ENCODE data around the gene CD8B.

DNA sequence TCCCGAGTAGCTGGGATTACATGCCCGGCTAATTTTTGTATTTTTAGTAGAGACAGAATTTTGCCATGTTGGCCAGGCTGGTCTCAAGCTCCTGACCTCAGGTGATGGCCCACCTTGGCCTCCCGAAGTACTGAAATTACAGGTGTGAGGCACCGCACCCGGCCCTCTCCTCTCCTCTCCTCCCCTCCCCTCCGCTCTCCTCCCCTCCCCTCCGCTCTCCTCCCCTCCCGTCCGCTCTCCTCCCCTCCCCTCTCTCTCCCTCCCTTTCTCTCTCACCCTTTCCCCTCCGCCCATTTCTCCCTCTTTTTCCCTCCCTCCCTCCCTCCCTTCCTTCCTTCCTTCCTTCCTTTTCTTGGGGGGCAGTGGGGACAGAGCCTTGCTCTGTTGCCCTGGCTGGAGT, 28.4 kb downstream of the CD8B start:
- TF ChIP-seq, protein P1, sequence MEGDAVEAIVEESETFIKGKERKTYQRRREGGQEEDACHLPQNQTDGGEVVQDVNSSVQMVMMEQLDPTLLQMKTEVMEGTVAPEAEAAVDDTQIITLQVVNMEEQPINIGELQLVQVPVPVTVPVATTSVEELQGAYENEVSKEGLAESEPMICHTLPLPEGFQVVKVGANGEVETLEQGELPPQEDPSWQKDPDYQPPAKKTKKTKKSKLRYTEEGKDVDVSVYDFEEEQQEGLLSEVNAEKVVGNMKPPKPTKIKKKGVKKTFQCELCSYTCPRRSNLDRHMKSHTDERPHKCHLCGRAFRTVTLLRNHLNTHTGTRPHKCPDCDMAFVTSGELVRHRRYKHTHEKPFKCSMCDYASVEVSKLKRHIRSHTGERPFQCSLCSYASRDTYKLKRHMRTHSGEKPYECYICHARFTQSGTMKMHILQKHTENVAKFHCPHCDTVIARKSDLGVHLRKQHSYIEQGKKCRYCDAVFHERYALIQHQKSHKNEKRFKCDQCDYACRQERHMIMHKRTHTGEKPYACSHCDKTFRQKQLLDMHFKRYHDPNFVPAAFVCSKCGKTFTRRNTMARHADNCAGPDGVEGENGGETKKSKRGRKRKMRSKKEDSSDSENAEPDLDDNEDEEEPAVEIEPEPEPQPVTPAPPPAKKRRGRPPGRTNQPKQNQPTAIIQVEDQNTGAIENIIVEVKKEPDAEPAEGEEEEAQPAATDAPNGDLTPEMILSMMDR (conservative IDR thresholded peaks at IDR 0.05 in 1 of 2, IDR thresholded peaks at IDR 0.05 in 1 of 2; ENCODE audit: low read depth in 1 of 2, low read length in 2 of 2), result no peak
- no peak for TF ChIP-seq EZH2 (IDR thresholded peaks at IDR 0.05; ENCODE audit: low read length, missing control alignments)
